ENCODE measurements around the gene NDUFS8.

DNA sequence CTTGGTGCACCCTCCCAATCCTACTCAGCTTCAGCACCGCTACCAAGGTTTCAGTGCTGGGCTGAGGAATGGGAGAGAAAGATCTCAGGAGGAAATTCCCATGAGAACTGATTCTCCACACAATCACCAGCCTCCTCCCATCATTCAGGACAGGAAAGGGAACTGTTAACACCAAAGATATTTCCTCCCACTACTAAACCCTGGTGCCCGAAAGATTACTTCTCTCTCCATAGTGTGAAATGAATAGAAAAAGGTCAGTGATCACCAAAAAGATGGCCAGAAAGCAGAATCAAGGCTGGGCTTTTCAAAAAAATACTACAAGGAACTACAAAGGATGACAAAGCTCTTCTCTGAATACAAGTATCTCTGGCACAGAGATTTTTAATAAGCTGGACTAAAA is 34.4 kb downstream of the NDUFS8 start:
- TF ChIP-seq CTCF (conservative IDR thresholded peaks at IDR 0.05; ENCODE audit: low read length), result no peak
- TF ChIP-seq EZH2phosphoT487 (IDR thresholded peaks at IDR 0.05; ENCODE audit: borderline replicate concordance), result no peak
